ENCODE results near the gene COLEC12. TPM values are rescaled to one million over a fixed set of nuclear protein-coding genes. Genes with fewer than 3 reads are reported as not detected.

Gene COLEC12
- total RNA-seq (2022; extraction: Qiagen RNA extraction), result 0.03 to 0.08 TPM (median 0.06 TPM) in 5 replicates

GRCh38 chr18:500632-501405, at the start of gene COLEC12:
COLEC12 (minus strand) TSS chr18:500701; CDS start chr18:500514, 187 bp downstream.

GRCh38 chr18:267688-268552, 232.6 kb downstream of the COLEC12 start, which contains the start of gene THOC1:
THOC1 (minus strand) TSS chr18:268047; CDS start chr18:268019, 28 bp downstream.

Other genes starting within 250 kb of the COLEC12 start
- 17.9 to 23.7 TPM (median 19.0 TPM) in 5 replicates for gene THOC1, start 232.7 kb downstream of the COLEC12 start, total RNA-seq (2022; extraction: Qiagen RNA extraction)
- not detected in 5 replicates for gene CETN1, start 79.7 kb upstream of the COLEC12 start, total RNA-seq (2022; extraction: Qiagen RNA extraction)
- 0.40 TPM in 1 of 5 replicates, not detected in the others for gene CLUL1, start 96.3 kb upstream of the COLEC12 start, total RNA-seq (2022; extraction: Qiagen RNA extraction)
- gene TYMS, start 157.0 kb upstream of the COLEC12 start, total RNA-seq (2022; extraction: Qiagen RNA extraction), result 168 to 180 TPM (median 169 TPM) in 5 replicates
- 21.1 to 26.7 TPM (median 25.5 TPM) in 5 replicates for gene ENOSF1, start 211.9 kb upstream of the COLEC12 start, total RNA-seq (2022; extraction: Qiagen RNA extraction)

Data from A549 treated with Hydrocortisone at 1 μM for 4 hours (cell line).